Measurements from ENCODE around the gene PIGR.

PIGR gene

GRCh38 chr1:206880314-206880713 lies 66.0 kb downstream of the PIGR start:
- H3K27ac Mint-ChIP-seq = no peak overlapping the region
- ATAC-seq (replicated peaks) (no peak), DNase-seq (no peak)
- H3K4me3 Mint-ChIP-seq = no peak overlapping the region
- H3K36me3 Mint-ChIP-seq (ENCODE audit: insufficient read depth) = no peaks in the 10 kb centered on the region
- peaks cover 0 to 4% of the 10 kb centered on the region in 2 donors for H3K9me3 Mint-ChIP-seq
- H3K4me1 Mint-ChIP-seq (ENCODE audit: low read depth in 2 of 2) = peaks cover 0 to 4% of the 10 kb centered on the region in 2 donors
- peaks cover 0 to 17% of the 10 kb centered on the region in 2 donors for H3K27me3 Mint-ChIP-seq

All from effector memory CD8-positive, alpha-beta T cell (primary cell).